Vagina (tissue), 2 donors: Measurements from ENCODE around the gene CMIP. TPM values are rescaled to one million over a fixed set of nuclear protein-coding genes. Genes with fewer than 3 reads are reported as not detected.

ENCODE experiments used
- DNase-seq, 2 donors: peaks; one replicate each; pipeline ENCODE4 v3.0.0-alpha.2; 2017; ENCODE audit errors: extremely low spot score in 2 of 2
- H3K27ac ChIP-seq: fragments of 200-600 bp; sonication (generic); one replicate; pipeline ENCODE4 v1.5.1; 2019
- H3K27me3 ChIP-seq: fragments of 200-600 bp; sonication (generic); one replicate; pipeline ENCODE4 v1.5.1; 2019
- H3K36me3 ChIP-seq, 2 donors: fragments of 200-600 bp; sonication (generic); one replicate each; pipeline ENCODE4 v1.5.1; 2017 to 2019
- H3K4me1 ChIP-seq: fragments of 200-600 bp; sonication (generic); one replicate; pipeline ENCODE4 v1.5.1; 2019
- H3K4me3 ChIP-seq, 2 donors: fragments of 200-600 bp; sonication (generic); 1 replicate in 1 of 2; 2 replicates in 1 of 2; pipeline ENCODE4 v1.5.1; 2016 to 2019
- H3K9me3 ChIP-seq: fragments of 200-600 bp; sonication (generic); one replicate; pipeline ENCODE4 v1.5.1; 2019
- CTCF ChIP-seq, 3 experiments: fragments of 450-650 bp in 2 of 3; fragments of 200-600 bp in 1 of 3; sonication (generic) in 1 of 3; IDR thresholded peaks; one replicate each; pipeline ENCODE4 v1.5.1; 2017 to 2019; ENCODE audit warnings: antibody characterized with exemption in 3 of 3, mild to moderate bottlenecking in 2 of 3, moderate library complexity in 2 of 3
- POLR2A ChIP-seq, 2 donors: fragments of 450-650 bp; IDR thresholded peaks; one replicate each; pipeline ENCODE4 v1.6.1; 2017; ENCODE audit warnings: antibody characterized with exemption in 2 of 2, mild to moderate bottlenecking in 2 of 2, moderate library complexity in 2 of 2
- POLR2AphosphoS5 ChIP-seq, 2 donors: sonication (generic); formaldehyde crosslinking; IDR thresholded peaks; one replicate each; pipeline ENCODE4 v1.9.0; 2017; ENCODE audit warnings: antibody characterized with exemption in 2 of 2, mild to moderate bottlenecking in 2 of 2, low read depth in 1 of 2; ENCODE audit not compliant: insufficient read depth in 1 of 2
- intact Hi-C: fragments of 100-400 bp; cut with DNase I; formaldehyde crosslinking; loops from one replicate; pipeline ENCODE4 v1.15.1; 2023
- total RNA-seq: library from RNA; depleted of rRNA; stranded (reverse); fragments of >200 nt; gene quantifications from one replicate; pipeline ENCODE4 v1.2.3, GENCODE V29; 2016

CMIP gene
- total RNA-seq, 1 donor from 2014 or later = 66.3 TPM

DNA sequence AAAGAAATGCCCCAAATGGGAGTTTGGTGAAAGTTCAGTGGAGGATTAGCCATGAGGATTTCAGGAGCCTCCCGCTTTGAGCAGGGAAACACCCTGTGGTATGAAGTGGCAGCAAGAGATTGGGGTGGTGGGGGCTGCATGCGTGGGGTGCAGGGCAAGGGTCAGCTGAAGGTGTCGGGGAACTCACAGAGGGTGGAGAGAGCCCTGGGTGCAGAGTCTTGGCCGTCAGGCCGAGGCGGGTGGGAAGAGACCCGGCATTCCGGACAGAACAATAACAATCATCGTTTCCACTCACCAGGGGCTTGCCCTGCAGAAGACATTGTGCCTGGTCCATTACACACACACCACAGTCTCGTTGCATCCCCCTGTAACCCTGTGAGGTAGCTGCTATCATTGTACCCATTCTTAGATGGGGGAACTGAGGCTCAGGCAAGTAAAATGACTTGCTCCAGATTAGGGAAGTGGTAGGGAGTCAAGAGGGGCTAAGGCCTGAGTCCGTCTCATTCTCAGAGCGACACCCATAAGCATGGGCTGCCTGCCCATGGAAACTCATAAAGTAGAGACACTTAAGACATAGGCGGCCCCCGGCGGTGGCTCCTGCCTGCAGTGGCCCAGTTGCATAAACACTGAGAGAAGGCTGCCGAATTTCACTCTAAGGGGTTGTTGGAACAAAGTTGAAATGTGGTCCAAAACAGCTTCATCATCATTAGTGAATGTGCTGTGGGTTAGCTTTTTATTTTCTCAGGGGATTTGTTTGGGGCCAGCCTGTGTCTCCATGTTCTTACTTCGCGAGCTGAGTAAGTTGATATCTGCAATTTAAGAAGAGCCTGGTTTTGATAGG, 93.3 kb downstream of the CMIP start:
- TF ChIP-seq CTCF (IDR thresholded peaks at IDR 0.05) (no peak), POLR2A (IDR thresholded peaks at IDR 0.05) (no peak), POLR2AphosphoS5 (IDR thresholded peaks at IDR 0.05; ENCODE audit: insufficient read depth in 1 of 2, low read depth in 1 of 2) (no peak)
- intact Hi-C loops = no loop called here
- Histone ChIP-seq H3K9me3 (no peaks in the 10 kb centered on the region), H3K27ac (peak overlapping the region; percentile 39), H3K36me3 (no peaks in the 10 kb centered on the region), H3K4me3 (no peak overlapping the region), H3K27me3 (no peaks in the 10 kb centered on the region), H3K4me1 (peaks cover 45% of the 10 kb centered on the region)
- DNase-seq = no peak

DNA sequence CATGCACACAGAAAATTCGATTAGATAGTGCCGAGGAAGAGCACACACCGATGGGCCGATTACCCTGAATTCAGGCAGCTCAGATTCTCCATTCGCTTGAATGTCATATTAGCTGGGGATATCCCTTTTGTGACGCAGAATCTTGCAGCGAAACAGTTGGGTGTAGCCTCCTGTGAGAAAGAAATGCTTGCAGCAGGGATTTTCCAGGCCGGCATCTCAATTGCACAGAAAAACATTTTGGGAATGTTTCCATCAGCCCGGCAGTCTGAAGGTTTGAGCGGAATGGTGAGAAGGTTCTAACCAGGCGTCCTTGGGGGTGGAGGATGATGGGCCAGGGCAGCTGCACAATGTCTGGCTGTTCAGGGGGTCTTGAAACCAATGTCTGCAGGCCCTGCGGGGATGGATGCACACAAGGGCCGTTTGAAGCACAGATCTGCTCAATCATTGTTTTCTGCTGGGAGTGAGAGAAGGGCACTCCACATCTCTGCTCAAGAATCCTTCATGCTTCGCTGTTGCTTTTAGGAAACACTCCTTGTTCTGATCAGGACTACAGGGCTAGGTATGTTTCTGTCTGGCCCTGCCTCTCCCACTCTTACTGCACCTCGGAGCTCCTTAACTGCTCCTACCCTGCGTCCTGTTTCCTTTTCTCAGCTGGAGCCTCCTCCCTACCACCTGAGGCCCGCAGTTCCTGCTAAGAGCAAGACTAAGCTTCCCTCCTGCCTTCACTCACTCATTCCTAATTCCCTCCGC, 94.6 kb downstream of the CMIP start:
- Histone ChIP-seq H3K4me1 (peaks cover 47% of the 10 kb centered on the region), H3K27ac (peak overlapping the region; percentile 46), H3K9me3 (no peaks in the 10 kb centered on the region), H3K27me3 (no peaks in the 10 kb centered on the region), H3K36me3 (no peaks in the 10 kb centered on the region), H3K4me3 (no peak overlapping the region)
- no peak for DNase-seq
- intact Hi-C loops = no loop called here
- TF ChIP-seq POLR2AphosphoS5 (IDR thresholded peaks at IDR 0.05; ENCODE audit: insufficient read depth in 1 of 2, low read depth in 1 of 2) (no peak), POLR2A (IDR thresholded peaks at IDR 0.05) (no peak), CTCF (IDR thresholded peaks at IDR 0.05) (no peak)

GRCh38 chr16:81539759-81540472, 95.3 kb downstream of the CMIP start:
- Histone ChIP-seq H3K27ac (no peak overlapping the region), H3K9me3 (no peaks in the 10 kb centered on the region), H3K36me3 (no peaks in the 10 kb centered on the region), H3K4me1 (peaks cover 54% of the 10 kb centered on the region), H3K4me3 (no peak overlapping the region), H3K27me3 (no peaks in the 10 kb centered on the region)
- DNase-seq = no peak
- TF ChIP-seq POLR2AphosphoS5 (IDR thresholded peaks at IDR 0.05; ENCODE audit: insufficient read depth in 1 of 2, low read depth in 1 of 2) = no peak
- no peak for TF ChIP-seq CTCF (IDR thresholded peaks at IDR 0.05)
- TF ChIP-seq POLR2A (IDR thresholded peaks at IDR 0.05) = no peak
- intact Hi-C loops = no loop called here

DNA sequence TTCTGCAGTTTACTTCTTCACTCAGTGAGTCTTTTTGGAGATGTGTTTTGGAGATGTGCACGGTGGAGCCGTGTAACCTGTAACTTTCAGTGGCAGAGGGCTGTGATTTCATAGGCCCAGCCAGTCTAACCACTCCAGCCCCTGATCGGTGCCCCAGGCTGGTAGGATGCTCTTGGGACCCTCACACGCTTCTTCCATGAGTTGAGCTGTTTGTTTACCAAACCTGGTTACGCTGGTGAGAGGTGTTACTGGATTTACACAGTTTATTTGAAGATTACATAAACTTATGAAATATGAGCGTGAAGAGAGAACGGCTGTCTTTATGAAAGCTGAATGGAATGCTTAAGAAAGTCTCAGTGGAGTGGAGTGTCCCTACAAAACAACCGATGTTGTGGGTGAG, 96.7 kb downstream of the CMIP start:
- no peak overlapping the region for H3K27ac ChIP-seq
- intact Hi-C loops = no loop called here
- TF ChIP-seq CTCF (IDR thresholded peaks at IDR 0.05) = no peak
- no peak for TF ChIP-seq POLR2AphosphoS5 (IDR thresholded peaks at IDR 0.05; ENCODE audit: insufficient read depth in 1 of 2, low read depth in 1 of 2)
- TF ChIP-seq POLR2A (IDR thresholded peaks at IDR 0.05) = no peak
- no peak for DNase-seq
- H3K9me3 ChIP-seq = no peaks in the 10 kb centered on the region
- H3K36me3 ChIP-seq = no peaks in the 10 kb centered on the region
- no peaks in the 10 kb centered on the region for H3K27me3 ChIP-seq
- no peak overlapping the region for H3K4me3 ChIP-seq
- H3K4me1 ChIP-seq = peaks cover 68% of the 10 kb centered on the region
